ENCODE data around the gene MORN1. TPM values are rescaled to one million over a fixed set of nuclear protein-coding genes. Genes with fewer than 3 reads are reported as not detected.

The MORN1 gene
- total and polyA plus RNA-seq, 10 of the 15 experiments (the other 5 are each of a cell fraction or from before 2014, with no cell fraction given), result 0.76 to 7.9 (median 5.5) TPM

DNA sequence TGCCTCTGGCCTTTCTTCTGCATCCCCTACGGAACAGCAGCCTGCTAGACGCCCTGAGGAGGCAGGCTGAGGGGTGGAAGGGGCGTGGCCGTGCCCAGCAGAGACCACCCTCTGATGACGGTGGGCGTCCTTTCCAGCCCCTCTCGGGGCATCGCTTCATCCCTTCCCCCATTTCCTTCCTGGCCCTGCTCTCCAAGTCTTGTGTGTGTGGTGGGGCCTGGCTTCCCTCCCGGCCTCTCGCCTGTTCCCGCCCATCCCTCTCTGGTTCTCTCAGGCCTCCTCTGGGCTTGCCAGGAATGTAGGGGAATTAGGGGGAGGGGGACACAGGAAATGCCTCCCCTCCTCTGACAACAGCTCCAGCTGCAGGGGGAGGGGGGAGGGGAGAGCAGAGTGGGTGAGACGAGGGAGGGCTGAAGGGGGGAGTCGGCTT, 112.1 kb downstream of the MORN1 start:
- Histone ChIP-seq H3K27me3 (replicated peaks in 1 of 2; ENCODE audit: control insufficient read depth in 2 of 2, insufficient read depth in 2 of 2, low read length in 1 of 2) (no peaks in the 10 kb centered on the region), H4K20me1 (ENCODE audit: control insufficient read depth, insufficient read depth) (no peaks in the 10 kb centered on the region), H3K9ac (ENCODE audit: control insufficient read depth, insufficient read depth, low read length) (no peak overlapping the region), H3K4me1 (ENCODE audit: control insufficient read depth, insufficient read depth, low read length) (no peaks in the 10 kb centered on the region), H3K79me2 (ENCODE audit: control insufficient read depth, insufficient read depth, low read length) (no peaks in the 10 kb centered on the region), H3K36me3 (ENCODE audit: control insufficient read depth in 2 of 2, insufficient read depth in 2 of 2, low read length in 1 of 2) (peaks cover 0 to 9% of the 10 kb centered on the region in 2 experiments; a peak in 2 of 4 replicates), H3K4me3 (no peak overlapping the region), H3K27ac (ENCODE audit: control insufficient read depth, insufficient read depth) (no peak overlapping the region), H3K4me2 (ENCODE audit: control insufficient read depth, insufficient read depth) (no peak overlapping the region), H2AFZ (ENCODE audit: control insufficient read depth, low read depth, low read length) (no peak overlapping the region), H3K9me3 (replicated peaks; ENCODE audit: control insufficient read depth, insufficient read depth, low read length) (no peaks in the 10 kb centered on the region; the same call in 2 of the 3 replicates)
- FAIRE-seq (no peak), DNase-seq (ENCODE audit: low read depth, low spot score) (no peak), ATAC-seq (no peak)
- no TSS peak for BruUV-seq (replicated peaks)
- ChIA-PET SMC1A (ENCODE audit: uncharacterized antibody, unreplicated experiment) (no interaction called here), RAD21 (ENCODE audit: unreplicated experiment) (no interaction called here), CTCF (no interaction called here), POLR2A (no interaction called here)
- intact Hi-C loops (cut with micrococcal nuclease; ENCODE audit: unreplicated experiment), result no loop called here
- in situ Hi-C loops (cut with MboI), result no loop called here
- WGBS (ENCODE audit: insufficient coverage, insufficient replicate concordance, low lambda C conversion rate, missing lambda C conversion rate), result 50% methylated on average over 10 of the region's 13 CpGs
- TF ChIP-seq CBFB (IDR thresholded peaks at IDR 0.05; ENCODE audit: low read depth) (no peak), PAX8 (IDR thresholded peaks at IDR 0.05) (no peak), SREBF2 (IDR thresholded peaks at IDR 0.05; ENCODE audit: low read length) (no peak), POU2F2 (IDR thresholded peaks at IDR 0.05; ENCODE audit: borderline replicate concordance, low read depth, low read length) (no peak), RELA (IDR thresholded peaks at IDR 0.05; ENCODE audit: borderline replicate concordance, partially characterized antibody) (no peak), SMAD1 (IDR thresholded peaks at IDR 0.05; ENCODE audit: low read depth, partially characterized antibody) (no peak), ESRRA (IDR thresholded peaks at IDR 0.05; ENCODE audit: low read length) (no peak), CREB1 (IDR thresholded peaks at IDR 0.05; ENCODE audit: low read depth) (no peak), ASH2L (IDR thresholded peaks at IDR 0.05; ENCODE audit: borderline replicate concordance, low read depth) (no peak), ZNF274 (IDR thresholded peaks at IDR 0.05; ENCODE audit: insufficient read depth, insufficient read length) (no peak), DPF2 (IDR thresholded peaks at IDR 0.05) (no peak), ZSCAN29 (IDR thresholded peaks at IDR 0.05) (no peak), RAD21 (IDR thresholded peaks at IDR 0.05; ENCODE audit: insufficient read depth, low read depth, low read length) (no peak), SP1 (IDR thresholded peaks at IDR 0.05; ENCODE audit: low read depth, low read length) (no peak), HDAC2 (IDR thresholded peaks at IDR 0.05) (no peak), EED (IDR thresholded peaks at IDR 0.05; ENCODE audit: low read depth) (no peak), KAT2A (conservative IDR thresholded peaks at IDR 0.05; ENCODE audit: control insufficient read depth, low read depth, low read length) (no peak)
- TF ChIP-seq, protein P1, sequence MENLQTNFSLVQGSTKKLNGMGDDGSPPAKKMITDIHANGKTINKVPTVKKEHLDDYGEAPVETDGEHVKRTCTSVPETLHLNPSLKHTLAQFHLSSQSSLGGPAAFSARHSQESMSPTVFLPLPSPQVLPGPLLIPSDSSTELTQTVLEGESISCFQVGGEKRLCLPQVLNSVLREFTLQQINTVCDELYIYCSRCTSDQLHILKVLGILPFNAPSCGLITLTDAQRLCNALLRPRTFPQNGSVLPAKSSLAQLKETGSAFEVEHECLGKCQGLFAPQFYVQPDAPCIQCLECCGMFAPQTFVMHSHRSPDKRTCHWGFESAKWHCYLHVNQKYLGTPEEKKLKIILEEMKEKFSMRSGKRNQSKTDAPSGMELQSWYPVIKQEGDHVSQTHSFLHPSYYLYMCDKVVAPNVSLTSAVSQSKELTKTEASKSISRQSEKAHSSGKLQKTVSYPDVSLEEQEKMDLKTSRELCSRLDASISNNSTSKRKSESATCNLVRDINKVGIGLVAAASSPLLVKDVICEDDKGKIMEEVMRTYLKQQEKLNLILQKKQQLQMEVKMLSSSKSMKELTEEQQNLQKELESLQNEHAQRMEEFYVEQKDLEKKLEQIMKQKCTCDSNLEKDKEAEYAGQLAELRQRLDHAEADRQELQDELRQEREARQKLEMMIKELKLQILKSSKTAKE (IDR thresholded peaks at IDR 0.05; ENCODE audit: low read depth, poor library complexity, severe bottlenecking), result no peak
- TF ChIP-seq, protein P2, sequence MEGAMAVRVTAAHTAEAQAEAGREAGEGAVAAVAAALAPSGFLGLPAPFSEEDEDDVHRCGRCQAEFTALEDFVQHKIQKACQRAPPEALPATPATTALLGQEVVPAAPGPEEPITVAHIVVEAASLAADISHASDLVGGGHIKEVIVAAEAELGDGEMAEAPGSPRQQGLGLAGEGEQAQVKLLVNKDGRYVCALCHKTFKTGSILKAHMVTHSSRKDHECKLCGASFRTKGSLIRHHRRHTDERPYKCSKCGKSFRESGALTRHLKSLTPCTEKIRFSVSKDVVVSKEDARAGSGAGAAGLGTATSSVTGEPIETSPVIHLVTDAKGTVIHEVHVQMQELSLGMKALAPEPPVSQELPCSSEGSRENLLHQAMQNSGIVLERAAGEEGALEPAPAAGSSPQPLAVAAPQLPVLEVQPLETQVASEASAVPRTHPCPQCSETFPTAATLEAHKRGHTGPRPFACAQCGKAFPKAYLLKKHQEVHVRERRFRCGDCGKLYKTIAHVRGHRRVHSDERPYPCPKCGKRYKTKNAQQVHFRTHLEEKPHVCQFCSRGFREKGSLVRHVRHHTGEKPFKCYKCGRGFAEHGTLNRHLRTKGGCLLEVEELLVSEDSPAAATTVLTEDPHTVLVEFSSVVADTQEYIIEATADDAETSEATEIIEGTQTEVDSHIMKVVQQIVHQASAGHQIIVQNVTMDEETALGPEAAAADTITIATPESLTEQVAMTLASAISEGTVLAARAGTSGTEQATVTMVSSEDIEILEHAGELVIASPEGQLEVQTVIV (IDR thresholded peaks at IDR 0.05; ENCODE audit: borderline replicate concordance, partially characterized antibody), result no peak
- TF ChIP-seq, protein P3, sequence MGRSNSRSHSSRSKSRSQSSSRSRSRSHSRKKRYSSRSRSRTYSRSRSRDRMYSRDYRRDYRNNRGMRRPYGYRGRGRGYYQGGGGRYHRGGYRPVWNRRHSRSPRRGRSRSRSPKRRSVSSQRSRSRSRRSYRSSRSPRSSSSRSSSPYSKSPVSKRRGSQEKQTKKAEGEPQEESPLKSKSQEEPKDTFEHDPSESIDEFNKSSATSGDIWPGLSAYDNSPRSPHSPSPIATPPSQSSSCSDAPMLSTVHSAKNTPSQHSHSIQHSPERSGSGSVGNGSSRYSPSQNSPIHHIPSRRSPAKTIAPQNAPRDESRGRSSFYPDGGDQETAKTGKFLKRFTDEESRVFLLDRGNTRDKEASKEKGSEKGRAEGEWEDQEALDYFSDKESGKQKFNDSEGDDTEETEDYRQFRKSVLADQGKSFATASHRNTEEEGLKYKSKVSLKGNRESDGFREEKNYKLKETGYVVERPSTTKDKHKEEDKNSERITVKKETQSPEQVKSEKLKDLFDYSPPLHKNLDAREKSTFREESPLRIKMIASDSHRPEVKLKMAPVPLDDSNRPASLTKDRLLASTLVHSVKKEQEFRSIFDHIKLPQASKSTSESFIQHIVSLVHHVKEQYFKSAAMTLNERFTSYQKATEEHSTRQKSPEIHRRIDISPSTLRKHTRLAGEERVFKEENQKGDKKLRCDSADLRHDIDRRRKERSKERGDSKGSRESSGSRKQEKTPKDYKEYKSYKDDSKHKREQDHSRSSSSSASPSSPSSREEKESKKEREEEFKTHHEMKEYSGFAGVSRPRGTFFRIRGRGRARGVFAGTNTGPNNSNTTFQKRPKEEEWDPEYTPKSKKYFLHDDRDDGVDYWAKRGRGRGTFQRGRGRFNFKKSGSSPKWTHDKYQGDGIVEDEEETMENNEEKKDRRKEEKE (IDR thresholded peaks at IDR 0.05), result no peak

Data from GM12878 (cell line).